Tibial nerve (tissue), 4 donors: ENCODE results near the gene PAX3. TPM values are rescaled to one million over a fixed set of nuclear protein-coding genes. Genes with fewer than 3 reads are reported as not detected.

Experiments used
- DNase-seq, 2 donors: peaks; one replicate each; pipeline ENCODE4 v3.0.0-alpha.2; 2019; ENCODE audit warnings: low spot score in 2 of 2
- H3K27ac ChIP-seq, 4 donors: fragments of 200-600 bp; sonication (generic) in 3 of 4; one replicate each; pipeline ENCODE4 v1.5.1; 2017 to 2019; ENCODE audit warnings: mild to moderate bottlenecking in 1 of 4
- H3K27me3 ChIP-seq, 2 donors: fragments of 200-600 bp; sonication (generic) in 1 of 2; one replicate each; pipeline versions ENCODE4 v1.5.1 to v1.6.0; 2017 to 2019
- H3K36me3 ChIP-seq, 3 donors: fragments of 200-600 bp; sonication (generic); one replicate each; pipeline ENCODE4 v1.5.1; 2018 to 2019
- H3K4me1 ChIP-seq, 4 donors: fragments of 200-600 bp; sonication (generic) in 3 of 4; one replicate each; pipeline ENCODE4 v1.5.1; 2017 to 2019
- H3K4me3 ChIP-seq, 4 donors: fragments of 200-600 bp; sonication (generic) in 3 of 4; one replicate each; pipeline ENCODE4 v1.5.1; 2017 to 2019; ENCODE audit warnings: mild to moderate bottlenecking in 1 of 4, moderate library complexity in 1 of 4
- H3K9me3 ChIP-seq, 4 donors: fragments of 200-600 bp; sonication (generic) in 3 of 4; one replicate each; pipeline ENCODE4 v1.5.1; 2017 to 2019
- CTCF ChIP-seq, 5 experiments: fragments of 200-600 bp in 3 of 5; fragments of 450-650 bp in 2 of 5; sonication (generic) in 3 of 5; IDR thresholded peaks; one replicate each; pipeline ENCODE4 v1.5.1; 2016 to 2019; ENCODE audit warnings: antibody characterized with exemption in 5 of 5, mild to moderate bottlenecking in 3 of 5, moderate library complexity in 2 of 5
- EP300 ChIP-seq, 2 donors: sonication (generic); formaldehyde crosslinking; IDR thresholded peaks; one replicate each; pipeline ENCODE4 v1.6.1; 2017; ENCODE audit warnings: antibody characterized with exemption in 2 of 2, mild to moderate bottlenecking in 1 of 2
- POLR2A ChIP-seq, 2 donors: fragments of 450-650 bp; IDR thresholded peaks; one replicate each; pipeline ENCODE4 v1.6.1; 2017; ENCODE audit warnings: antibody characterized with exemption in 2 of 2, mild to moderate bottlenecking in 2 of 2, moderate library complexity in 2 of 2
- WGBS, 2 donors: methylation state at CpG; one replicate each; pipeline ENCODE4 v1.1.5; 2018; 5-methylcytosine and 5-hydroxymethylcytosine counted together
- total RNA-seq, 4 donors: library from RNA; depleted of rRNA; stranded (reverse); fragments of >200 nt; gene quantifications; one replicate each; pipeline ENCODE4 v1.1.0, GENCODE V29; 2016

PAX3 gene
- total RNA-seq, 4 donors from 2014 or later, result not detected

- H3K27me3 ChIP-seq, result peaks cover 0 to 100% of the 10 kb centered on the region in 2 donors
- H3K4me1 ChIP-seq, result peaks cover 0 to 72% (median 18%) of the 10 kb centered on the region in 4 donors
- 19 to 22% methylated on average over 6 of the region's 6 CpGs for WGBS, 2 donors
- no peak for DNase-seq
- no peak overlapping the region for H3K27ac ChIP-seq
- no peak for TF ChIP-seq POLR2A (IDR thresholded peaks at IDR 0.05)
- no peak for TF ChIP-seq CTCF (IDR thresholded peaks at IDR 0.05)
- no peak for TF ChIP-seq EP300 (IDR thresholded peaks at IDR 0.05)
- peak overlapping the region in 1 of 4 donors; percentile 34 for H3K4me3 ChIP-seq
- H3K9me3 ChIP-seq, result no peaks in the 10 kb centered on the region
- no peaks in the 10 kb centered on the region for H3K36me3 ChIP-seq
These were observed 2.5 kb downstream of the PAX3 start for GRCh38 chr2:222296311-222296741.

GRCh38 chr2:222295368-222296062, 3.3 kb downstream of the PAX3 start:
- H3K4me3 ChIP-seq, result peak overlapping the region in 3 of 4 donors; percentile 23 to 34 (median 26)
- H3K4me1 ChIP-seq, result peaks cover 0 to 73% (median 18%) of the 10 kb centered on the region in 4 donors
- no peaks in the 10 kb centered on the region for H3K36me3 ChIP-seq
- DNase-seq, result no peak
- H3K27ac ChIP-seq, result no peak overlapping the region
- TF ChIP-seq POLR2A (IDR thresholded peaks at IDR 0.05), result no peak
- H3K9me3 ChIP-seq, result no peaks in the 10 kb centered on the region
- 9 to 11% methylated on average over 22 to 33 of the region's 33 CpGs for WGBS, 2 donors
- H3K27me3 ChIP-seq, result peaks cover 0 to 100% of the 10 kb centered on the region in 2 donors

GRCh38 chr2:222294996-222295367, 3.8 kb downstream of the PAX3 start:
- no peaks in the 10 kb centered on the region for H3K36me3 ChIP-seq
- TF ChIP-seq POLR2A (IDR thresholded peaks at IDR 0.05) (no peak), EP300 (IDR thresholded peaks at IDR 0.05) (no peak), CTCF (IDR thresholded peaks at IDR 0.05) (no peak)
- no peak for DNase-seq
- no peaks in the 10 kb centered on the region for H3K9me3 ChIP-seq
- H3K27me3 ChIP-seq, result peaks cover 0 to 100% of the 10 kb centered on the region in 2 donors
- 2 to 3% methylated on average over 27 of the region's 27 CpGs for WGBS, 2 donors
- H3K4me3 ChIP-seq, result peak overlapping the region in 2 of 4 donors; percentile 26 to 34
- no peak overlapping the region for H3K27ac ChIP-seq
- H3K4me1 ChIP-seq, result peaks cover 0 to 74% (median 18%) of the 10 kb centered on the region in 4 donors

GRCh38 chr2:222293660-222294630, 4.9 kb downstream of the PAX3 start:
- no peak overlapping the region for H3K4me3 ChIP-seq
- no peak overlapping the region for H3K27ac ChIP-seq
- no peaks in the 10 kb centered on the region for H3K9me3 ChIP-seq
- H3K27me3 ChIP-seq, result peaks cover 0 to 100% of the 10 kb centered on the region in 2 donors
- no peak for DNase-seq
- peaks cover 0 to 69% (median 18%) of the 10 kb centered on the region in 4 donors for H3K4me1 ChIP-seq
- H3K36me3 ChIP-seq, result no peaks in the 10 kb centered on the region
- WGBS, 2 donors, result 19 to 29% methylated on average over 36 of the region's 36 CpGs
- TF ChIP-seq POLR2A (IDR thresholded peaks at IDR 0.05), result no peak
- no peak for TF ChIP-seq CTCF (IDR thresholded peaks at IDR 0.05)
- TF ChIP-seq EP300 (IDR thresholded peaks at IDR 0.05), result no peak

GRCh38 chr2:222292149-222293134, 6.4 kb downstream of the PAX3 start:
- Histone ChIP-seq H3K36me3 (no peaks in the 10 kb centered on the region), H3K9me3 (no peaks in the 10 kb centered on the region), H3K27me3 (peaks cover 0 to 100% of the 10 kb centered on the region in 2 donors), H3K4me3 (no peak overlapping the region), H3K4me1 (peaks cover 0 to 54% (median 18%) of the 10 kb centered on the region in 4 donors), H3K27ac (no peak overlapping the region)
- DNase-seq, result no peak
- TF ChIP-seq EP300 (IDR thresholded peaks at IDR 0.05) (no peak), CTCF (IDR thresholded peaks at IDR 0.05) (no peak), POLR2A (IDR thresholded peaks at IDR 0.05) (no peak)
- WGBS, 2 donors, result 62 to 68% methylated on average over 14 of the region's 14 CpGs
